ENCODE measurements around the gene UBE3C.

The UBE3C gene

DNA sequence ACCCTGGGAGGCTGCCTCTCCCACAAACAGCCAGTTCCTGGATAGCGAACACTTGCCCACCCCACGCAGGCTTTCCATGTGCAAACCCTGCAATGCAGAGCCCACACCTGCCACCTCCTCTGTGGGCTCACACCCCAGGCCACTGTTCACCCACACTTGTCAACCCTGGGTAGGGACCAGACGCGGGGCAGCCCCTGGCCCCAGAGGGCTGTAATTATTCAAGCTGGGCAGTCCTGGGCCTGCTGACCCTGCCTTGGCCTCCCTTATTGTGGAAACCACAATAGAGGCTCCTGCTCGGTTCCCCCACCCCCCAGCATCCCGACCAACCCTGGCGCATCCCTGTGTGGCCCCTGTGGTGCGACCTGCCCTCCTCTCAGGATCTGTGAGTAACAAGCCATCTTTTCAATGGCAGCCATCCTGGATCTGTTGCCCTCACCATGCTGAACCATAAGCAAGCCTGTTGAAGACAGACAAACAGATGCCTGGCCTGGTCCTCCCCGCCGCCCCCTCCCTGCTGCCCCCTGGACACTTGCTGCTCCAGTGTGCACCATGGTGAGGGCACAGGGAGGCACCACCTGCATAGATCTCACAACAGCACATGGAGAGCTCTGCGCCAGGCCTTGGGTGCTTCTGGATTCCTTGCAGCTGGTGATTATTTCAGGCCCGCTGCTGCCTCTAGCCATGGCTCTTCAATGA, 15.8 kb upstream of the UBE3C start:
- H3K36me3 ChIP-seq (ENCODE audit: control insufficient read depth, low read length): no peaks in the 10 kb centered on the region

DNA sequence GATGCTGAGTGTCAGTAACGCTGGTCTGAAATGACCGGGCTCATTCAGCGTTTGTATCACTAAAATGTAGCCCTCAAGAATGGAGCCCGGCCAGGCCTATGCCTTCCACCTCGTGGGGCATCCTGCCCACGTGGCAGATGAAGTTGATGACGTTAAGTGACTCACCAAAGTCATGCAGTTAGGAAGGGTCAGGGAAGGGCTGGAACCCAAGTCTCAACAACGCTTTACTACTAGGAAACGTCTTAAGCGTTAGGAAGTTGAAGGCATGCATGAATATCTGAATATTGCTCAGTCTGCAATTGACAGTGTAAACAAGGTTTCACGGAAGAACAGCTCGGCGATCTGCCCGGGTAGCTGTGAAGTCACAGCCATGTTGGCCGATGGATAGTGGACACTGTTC, 14.0 kb upstream of the UBE3C start:
- H3K9me2 ChIP-seq (replicated peaks; ENCODE audit: control insufficient read depth, low read length): no peaks in the 10 kb centered on the region
- no peak for TF ChIP-seq EZH2phosphoT487 (IDR thresholded peaks at IDR 0.05; ENCODE audit: borderline replicate concordance, low read length)
- TF ChIP-seq, protein P1, sequence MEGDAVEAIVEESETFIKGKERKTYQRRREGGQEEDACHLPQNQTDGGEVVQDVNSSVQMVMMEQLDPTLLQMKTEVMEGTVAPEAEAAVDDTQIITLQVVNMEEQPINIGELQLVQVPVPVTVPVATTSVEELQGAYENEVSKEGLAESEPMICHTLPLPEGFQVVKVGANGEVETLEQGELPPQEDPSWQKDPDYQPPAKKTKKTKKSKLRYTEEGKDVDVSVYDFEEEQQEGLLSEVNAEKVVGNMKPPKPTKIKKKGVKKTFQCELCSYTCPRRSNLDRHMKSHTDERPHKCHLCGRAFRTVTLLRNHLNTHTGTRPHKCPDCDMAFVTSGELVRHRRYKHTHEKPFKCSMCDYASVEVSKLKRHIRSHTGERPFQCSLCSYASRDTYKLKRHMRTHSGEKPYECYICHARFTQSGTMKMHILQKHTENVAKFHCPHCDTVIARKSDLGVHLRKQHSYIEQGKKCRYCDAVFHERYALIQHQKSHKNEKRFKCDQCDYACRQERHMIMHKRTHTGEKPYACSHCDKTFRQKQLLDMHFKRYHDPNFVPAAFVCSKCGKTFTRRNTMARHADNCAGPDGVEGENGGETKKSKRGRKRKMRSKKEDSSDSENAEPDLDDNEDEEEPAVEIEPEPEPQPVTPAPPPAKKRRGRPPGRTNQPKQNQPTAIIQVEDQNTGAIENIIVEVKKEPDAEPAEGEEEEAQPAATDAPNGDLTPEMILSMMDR (IDR thresholded peaks at IDR 0.05; ENCODE audit: low read depth, low read length, poor library complexity, severe bottlenecking): no peak
- H3K9me3 ChIP-seq (ENCODE audit: control insufficient read depth, insufficient read depth, low read length): no peaks in the 10 kb centered on the region
- no peaks in the 10 kb centered on the region for H3K27me3 ChIP-seq (ENCODE audit: control insufficient read depth, low read length)
- no peak overlapping the region for H3K4me2 ChIP-seq (ENCODE audit: low read length)
- no peaks in the 10 kb centered on the region for H3K4me1 ChIP-seq (ENCODE audit: control insufficient read depth, low read length)
- no peak overlapping the region for H3K27ac ChIP-seq (ENCODE audit: low read depth, low read length)
- no peak overlapping the region for H3K4me3 ChIP-seq (ENCODE audit: low read length)
- H3K79me2 ChIP-seq (ENCODE audit: control insufficient read depth, low read length): no peaks in the 10 kb centered on the region
- no peaks in the 10 kb centered on the region for H3F3A ChIP-seq (ENCODE audit: control insufficient read depth, insufficient read depth)
- H4K20me1 ChIP-seq (ENCODE audit: control insufficient read depth, insufficient read depth, low read depth, low read length): no peaks in the 10 kb centered on the region
- H3K36me3 ChIP-seq (ENCODE audit: control insufficient read depth, low read length): no peaks in the 10 kb centered on the region

More for the DNA sequence above, 15.8 kb upstream of the UBE3C start:
- Histone ChIP-seq H3K27me3 (ENCODE audit: control insufficient read depth, low read length) (no peaks in the 10 kb centered on the region), H3K27ac (ENCODE audit: low read depth, low read length) (no peak overlapping the region), H3K79me2 (ENCODE audit: control insufficient read depth, low read length) (no peaks in the 10 kb centered on the region), H3K9me2 (replicated peaks; ENCODE audit: control insufficient read depth, low read length) (no peaks in the 10 kb centered on the region), H3K9me3 (ENCODE audit: control insufficient read depth, insufficient read depth, low read length) (peaks cover 5% of the 10 kb centered on the region; the same call in 1 of the 2 replicates), H3K4me3 (ENCODE audit: low read length) (no peak overlapping the region), H3K4me1 (ENCODE audit: control insufficient read depth, low read length) (no peaks in the 10 kb centered on the region), H4K20me1 (ENCODE audit: control insufficient read depth, insufficient read depth, low read depth, low read length) (no peaks in the 10 kb centered on the region), H3F3A (ENCODE audit: control insufficient read depth, insufficient read depth) (no peaks in the 10 kb centered on the region), H3K4me2 (ENCODE audit: low read length) (no peak overlapping the region)
- TF ChIP-seq, protein P1 (IDR thresholded peaks at IDR 0.05; ENCODE audit: low read depth, low read length, poor library complexity, severe bottlenecking): no peak
- no peak for TF ChIP-seq EZH2phosphoT487 (IDR thresholded peaks at IDR 0.05; ENCODE audit: borderline replicate concordance, low read length)

DNA sequence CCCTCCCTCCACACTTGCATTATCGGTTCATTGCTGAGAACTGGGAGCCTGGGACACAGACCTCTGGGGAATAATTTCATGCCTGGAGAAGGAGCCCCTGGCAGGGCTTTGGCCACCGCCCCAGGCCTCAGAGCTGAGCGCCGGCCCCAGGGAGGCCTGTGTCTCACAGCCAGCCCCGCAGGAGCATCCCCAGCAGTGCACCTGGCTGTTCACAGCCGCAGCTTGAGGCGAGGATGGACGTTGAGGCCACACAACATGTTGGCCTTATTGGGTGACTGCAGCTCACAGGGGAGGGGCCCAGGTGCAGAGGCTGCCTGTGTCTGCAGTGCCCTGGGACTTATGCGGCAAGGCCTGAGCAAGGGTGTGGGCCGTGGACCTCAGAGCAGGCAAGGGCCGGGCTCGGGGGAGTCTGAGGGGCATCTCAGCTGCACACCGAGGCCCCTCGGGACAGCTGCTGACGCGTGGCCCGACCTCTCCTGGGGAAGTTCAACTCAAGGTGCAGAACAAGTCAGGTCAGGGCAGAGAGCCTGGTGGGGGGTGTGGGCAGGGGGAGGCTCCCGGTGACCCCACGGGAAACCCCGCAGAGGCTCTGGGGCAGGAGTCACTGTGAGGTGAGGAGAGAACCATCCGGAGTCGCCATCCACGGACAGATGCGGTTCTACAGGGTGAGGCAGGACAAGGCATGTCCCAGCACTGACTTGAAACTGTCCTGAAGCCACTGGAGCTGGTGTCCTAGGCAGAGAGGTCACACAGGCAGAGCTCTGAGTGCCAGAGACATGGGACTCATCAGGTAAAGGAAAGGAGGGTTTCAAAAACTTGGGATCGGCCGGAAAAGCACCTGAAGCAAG, 13.1 kb upstream of the UBE3C start:
- H3K36me3 ChIP-seq (ENCODE audit: control insufficient read depth, low read length): no peaks in the 10 kb centered on the region
- H4K20me1 ChIP-seq (ENCODE audit: control insufficient read depth, insufficient read depth, low read depth, low read length): no peaks in the 10 kb centered on the region
- no peaks in the 10 kb centered on the region for H3F3A ChIP-seq (ENCODE audit: control insufficient read depth, insufficient read depth)
- H3K4me2 ChIP-seq (ENCODE audit: low read length): no peak overlapping the region
- H3K27me3 ChIP-seq (ENCODE audit: control insufficient read depth, low read length): no peaks in the 10 kb centered on the region
- no peak overlapping the region for H3K27ac ChIP-seq (ENCODE audit: low read depth, low read length)
- H3K9me2 ChIP-seq (replicated peaks; ENCODE audit: control insufficient read depth, low read length): no peaks in the 10 kb centered on the region
- no peak for TF ChIP-seq EZH2phosphoT487 (IDR thresholded peaks at IDR 0.05; ENCODE audit: borderline replicate concordance, low read length)
- TF ChIP-seq, protein P1 (IDR thresholded peaks at IDR 0.05; ENCODE audit: low read depth, low read length, poor library complexity, severe bottlenecking): no peak
- no peaks in the 10 kb centered on the region for H3K4me1 ChIP-seq (ENCODE audit: control insufficient read depth, low read length)
- H3K9me3 ChIP-seq (ENCODE audit: control insufficient read depth, insufficient read depth, low read length): no peaks in the 10 kb centered on the region
- H3K4me3 ChIP-seq (ENCODE audit: low read length): no peak overlapping the region
- H3K79me2 ChIP-seq (ENCODE audit: control insufficient read depth, low read length): no peaks in the 10 kb centered on the region

Data from DOHH2 (cell line).